Keratinocyte (primary cell): ENCODE results near the gene HOTAIR. TPM values are rescaled to one million over a fixed set of nuclear protein-coding genes. Genes with fewer than 3 reads are reported as not detected.

Source experiments
- DNase-seq: peaks from one replicate; pipeline ENCODE4 v3.0.0-alpha.2; 2011; ENCODE audit warnings: low read depth, missing footprints, low spot score
- FAIRE-seq: peaks from 2 replicates; lab custom pipeline; 2011; peaks lifted over from hg19 to GRCh38; lab: Jason Lieb, UNC
- H2AFZ ChIP-seq: 2 replicates; pipeline ENCODE4 v1.6.0; 2012; ENCODE audit warnings: low read length, control low read depth, inconsistent platforms; ENCODE audit not compliant: control insufficient read depth
- H3K27ac ChIP-seq: 2 replicates; pipeline ENCODE4 v1.5.1; 2011; ENCODE audit warnings: low read length; ENCODE audit not compliant: control insufficient read depth, insufficient read depth
- H3K27me3 ChIP-seq: 3 replicates; pipeline ENCODE4 v1.6.0; 2011; ENCODE audit warnings: low read length; ENCODE audit not compliant: control insufficient read depth, insufficient read depth; ENCODE audit errors: extremely low read depth
- H3K36me3 ChIP-seq, 2 experiments: 2 replicates in 1 of 2; 3 replicates in 1 of 2; pipeline ENCODE4 v1.5.1; 2011; ENCODE audit warnings: low read length in 2 of 2, mild to moderate bottlenecking in 1 of 2; ENCODE audit not compliant: control insufficient read depth in 2 of 2, insufficient read depth in 2 of 2; ENCODE audit errors: extremely low read depth in 1 of 2
- H3K4me1 ChIP-seq: 3 replicates; pipeline ENCODE4 v1.5.1; 2011; ENCODE audit warnings: low read length; ENCODE audit not compliant: control insufficient read depth, insufficient read depth; ENCODE audit errors: extremely low read depth
- H3K4me2 ChIP-seq: 3 replicates; pipeline ENCODE4 v1.6.0; 2011; ENCODE audit warnings: low read depth, low read length; ENCODE audit not compliant: control insufficient read depth, insufficient read depth; ENCODE audit errors: extremely low read depth
- H3K4me3 ChIP-seq, 3 experiments: fragments of 200-600 bp in 1 of 3; sonication (generic) in 1 of 3; 2 replicates in 2 of 3; 3 replicates in 1 of 3; pipeline ENCODE4 v1.5.1; 2011 to 2016; ENCODE audit warnings: low read length in 3 of 3, mild to moderate bottlenecking in 3 of 3, control low read depth in 2 of 3, inconsistent platforms in 1 of 3, low read depth in 1 of 3, mixed read lengths in 1 of 3, mixed run types in 1 of 3, moderate library complexity in 1 of 3; ENCODE audit not compliant: control insufficient read depth in 2 of 3, insufficient read depth in 2 of 3; ENCODE audit errors: extremely low read depth in 1 of 3
- H3K79me2 ChIP-seq: 2 replicates; pipeline ENCODE4 v1.6.0; 2012; ENCODE audit warnings: low read length; ENCODE audit not compliant: control insufficient read depth, insufficient read depth
- H3K9ac ChIP-seq: 3 replicates; pipeline ENCODE4 v1.6.0; 2011; ENCODE audit warnings: low read length; ENCODE audit not compliant: control insufficient read depth, insufficient read depth; ENCODE audit errors: extremely low read depth
- H3K9me1 ChIP-seq: 3 replicates; pipeline ENCODE4 v1.6.0; 2011; ENCODE audit warnings: low read length; ENCODE audit not compliant: control insufficient read depth, insufficient read depth; ENCODE audit errors: extremely low read depth
- H3K9me3 ChIP-seq: 2 replicates; pipeline ENCODE4 v1.5.1; 2012; ENCODE audit warnings: low read depth, low read length; ENCODE audit not compliant: control insufficient read depth
- H4K20me1 ChIP-seq: 3 replicates; pipeline ENCODE4 v1.6.0; 2011; ENCODE audit warnings: low read length; ENCODE audit not compliant: control insufficient read depth, insufficient read depth; ENCODE audit errors: extremely low read depth
- EZH2 ChIP-seq: IDR thresholded peaks from one replicate; pipeline ENCODE4 v1.6.1; 2012; ENCODE audit warnings: inconsistent platforms, mild to moderate bottlenecking, low read length, moderate library complexity
- dilution Hi-C: fragments of 300-500 bp; cut with MboI; formaldehyde crosslinking; loops from one replicate; pipeline ENCODE4 v1.7.0; 2020; ENCODE audit warnings: low sequenced_read_pairs; ENCODE audit not compliant: extremely low pct_ligation_motif_present
- polyA plus RNA-seq, 5 experiments: library from polyadenylated mRNA; depleted of rRNA in 3 of 5; stranded (reverse) in 3 of 5; stranded (forward) in 1 of 5; unstranded in 1 of 5; fragments of >200 nt; gene quantifications; 1 replicate in 1 of 5; 2 replicates in 3 of 5; 3 replicates in 1 of 5; pipeline versions ENCODE4 v1.2.1 to v1.2.3, GENCODE V29; 2011 to 2012; ENCODE audit warnings: missing spikeins in 2 of 5, low read depth in 1 of 5, low replicate concordance in 1 of 5
- TF ChIP-seq, protein P1 (sequence below), 3 experiments: IDR thresholded peaks in 1 of 3; conservative IDR thresholded peaks in 1 of 3; optimal IDR thresholded peaks in 1 of 3; 2 replicates in 2 of 3; 3 replicates in 1 of 3; pipeline versions ENCODE3 to v1.5.1; 2011; ENCODE audit warnings: low read length in 3 of 3, mild to moderate bottlenecking in 3 of 3, moderate library complexity in 2 of 3, control low read depth in 1 of 3, inconsistent platforms in 1 of 3; ENCODE audit not compliant: insufficient read depth in 2 of 3; ENCODE audit errors: extremely low read depth in 1 of 3

Gene HOTAIR
- polyA plus RNA-seq, 1 donor (not counting 4 experiments of a cell fraction or from before 2014, with no cell fraction given) = 4.0 TPM

DNA sequence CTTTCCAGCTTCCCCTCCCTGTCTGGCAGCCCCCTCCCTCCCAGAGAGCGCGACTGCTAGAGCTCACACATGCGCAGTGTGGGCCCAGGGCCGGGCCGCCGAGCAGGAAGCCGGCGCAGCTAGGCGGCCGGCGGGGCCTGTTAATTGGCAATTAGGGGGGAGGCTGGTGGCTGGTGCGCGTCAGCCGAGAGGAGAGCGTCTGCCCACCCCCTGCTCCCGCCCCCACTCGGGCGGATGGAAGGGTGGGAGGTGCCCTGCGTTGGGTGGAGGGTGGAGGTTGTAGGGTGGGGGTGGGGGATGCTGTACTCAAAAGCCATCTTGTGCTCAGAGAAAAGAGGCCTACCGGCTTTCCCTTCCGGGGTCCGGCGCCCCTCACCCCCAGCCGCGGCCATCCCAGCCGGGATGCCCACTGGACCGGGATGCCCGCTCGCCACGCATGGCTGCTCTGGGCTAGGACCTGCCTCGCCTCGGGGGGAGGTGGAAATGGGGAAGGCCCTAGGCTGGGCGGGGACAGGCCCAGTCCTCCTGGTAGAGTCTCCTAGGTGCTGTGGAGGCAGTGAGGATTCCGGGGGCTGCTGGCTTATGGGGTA is 43.2 kb upstream of the HOTAIR start:
- H3K4me2 ChIP-seq = peak overlapping the region; percentile 98
- DNase-seq (no peak), FAIRE-seq (no peak)
- H3K9me1 ChIP-seq = no peaks in the 10 kb centered on the region
- peak overlapping the region; percentile 98 for H3K27ac ChIP-seq
- no peaks in the 10 kb centered on the region for H4K20me1 ChIP-seq
- no peaks in the 10 kb centered on the region for H3K36me3 ChIP-seq
- H3K9ac ChIP-seq = peak overlapping the region; percentile 98
- H3K4me1 ChIP-seq = peaks cover 48% of the 10 kb centered on the region
- TF ChIP-seq EZH2 = no peak
- TF ChIP-seq, protein P1, sequence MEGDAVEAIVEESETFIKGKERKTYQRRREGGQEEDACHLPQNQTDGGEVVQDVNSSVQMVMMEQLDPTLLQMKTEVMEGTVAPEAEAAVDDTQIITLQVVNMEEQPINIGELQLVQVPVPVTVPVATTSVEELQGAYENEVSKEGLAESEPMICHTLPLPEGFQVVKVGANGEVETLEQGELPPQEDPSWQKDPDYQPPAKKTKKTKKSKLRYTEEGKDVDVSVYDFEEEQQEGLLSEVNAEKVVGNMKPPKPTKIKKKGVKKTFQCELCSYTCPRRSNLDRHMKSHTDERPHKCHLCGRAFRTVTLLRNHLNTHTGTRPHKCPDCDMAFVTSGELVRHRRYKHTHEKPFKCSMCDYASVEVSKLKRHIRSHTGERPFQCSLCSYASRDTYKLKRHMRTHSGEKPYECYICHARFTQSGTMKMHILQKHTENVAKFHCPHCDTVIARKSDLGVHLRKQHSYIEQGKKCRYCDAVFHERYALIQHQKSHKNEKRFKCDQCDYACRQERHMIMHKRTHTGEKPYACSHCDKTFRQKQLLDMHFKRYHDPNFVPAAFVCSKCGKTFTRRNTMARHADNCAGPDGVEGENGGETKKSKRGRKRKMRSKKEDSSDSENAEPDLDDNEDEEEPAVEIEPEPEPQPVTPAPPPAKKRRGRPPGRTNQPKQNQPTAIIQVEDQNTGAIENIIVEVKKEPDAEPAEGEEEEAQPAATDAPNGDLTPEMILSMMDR (optimal IDR thresholded peaks at IDR 0.05 in 1 of 3, IDR thresholded peaks at IDR 0.05 in 1 of 3, conservative IDR thresholded peaks at IDR 0.05 in 1 of 3; ENCODE audit: extremely low read depth in 1 of 3, insufficient read depth in 2 of 3, low read length in 3 of 3) = no peak
- H3K27me3 ChIP-seq = no peaks in the 10 kb centered on the region
- no peaks in the 10 kb centered on the region for H3K9me3 ChIP-seq
- dilution Hi-C loops = no loop called here
- peak overlapping the region; percentile 56 to 95 (median 87) for H3K4me3 ChIP-seq
- H2AFZ ChIP-seq = peak overlapping the region; percentile 54
- H3K79me2 ChIP-seq = peaks cover 58% of the 10 kb centered on the region

DNA sequence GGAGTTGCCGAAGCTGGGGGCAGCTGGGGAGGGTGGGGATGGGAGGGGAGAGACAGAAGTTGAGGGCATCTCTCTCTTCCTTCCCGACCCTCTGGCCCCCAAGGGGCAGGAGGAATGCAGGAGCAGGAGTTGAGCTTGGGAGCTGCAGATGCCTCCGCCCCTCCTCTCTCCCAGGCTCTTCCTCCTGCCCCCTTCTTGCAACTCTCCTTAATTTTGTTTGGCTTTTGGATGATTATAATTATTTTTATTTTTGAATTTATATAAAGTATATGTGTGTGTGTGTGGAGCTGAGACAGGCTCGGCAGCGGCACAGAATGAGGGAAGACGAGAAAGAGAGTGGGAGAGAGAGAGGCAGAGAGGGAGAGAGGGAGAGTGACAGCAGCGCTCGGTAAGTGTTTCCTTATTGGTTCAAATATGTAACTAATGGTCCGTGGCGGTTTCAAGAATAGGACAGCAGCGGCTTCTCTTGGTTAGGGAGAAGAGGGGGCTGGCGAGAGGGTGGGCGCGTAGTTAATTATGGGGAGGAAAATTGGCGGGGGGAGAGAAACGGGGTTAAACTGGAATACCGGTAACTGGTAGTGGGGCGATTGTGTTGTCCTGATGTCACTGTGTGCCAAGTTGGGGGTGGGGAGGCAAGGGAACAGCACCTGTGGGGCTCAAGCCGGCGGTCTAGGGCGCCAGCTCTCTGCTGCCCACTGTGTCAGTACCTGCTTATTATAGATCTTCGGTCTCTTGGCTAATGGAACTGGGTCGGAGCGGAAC is 42.5 kb upstream of the HOTAIR start:
- Histone ChIP-seq H3K36me3 (no peaks in the 10 kb centered on the region), H2AFZ (peak overlapping the region; percentile 54), H3K9me1 (no peaks in the 10 kb centered on the region), H3K27me3 (no peaks in the 10 kb centered on the region), H3K9me3 (no peaks in the 10 kb centered on the region), H4K20me1 (no peaks in the 10 kb centered on the region), H3K4me2 (peak overlapping the region; percentile 98), H3K9ac (peak overlapping the region; percentile 98), H3K4me3 (peak overlapping the region; percentile 56 to 95 (median 87)), H3K27ac (peak overlapping the region; percentile 98), H3K79me2 (peaks cover 50% of the 10 kb centered on the region), H3K4me1 (peaks cover 40% of the 10 kb centered on the region)
- DNase-seq = no peak
- TF ChIP-seq, protein P1 (optimal IDR thresholded peaks at IDR 0.05 in 1 of 3, IDR thresholded peaks at IDR 0.05 in 1 of 3, conservative IDR thresholded peaks at IDR 0.05 in 1 of 3; ENCODE audit: extremely low read depth in 1 of 3, insufficient read depth in 2 of 3, low read length in 3 of 3) = peak in 1 of 3 experiments; percentile 23
- TF ChIP-seq EZH2 = no peak
- dilution Hi-C loops = no loop called here
- FAIRE-seq = no peak
